GM12865 (cell line): ENCODE data around the gene MAPK8.

ENCODE experiments used
- DNase-seq: peaks from one replicate; pipeline ENCODE4 v3.0.0; 2010; ENCODE audit warnings: low read depth
- H3K4me3 ChIP-seq: 2 replicates; pipeline ENCODE4 v1.5.1; 2011; ENCODE audit warnings: mild to moderate bottlenecking, low read depth, low read length, control low read depth
- CTCF ChIP-seq: IDR thresholded peaks from 2 replicates; pipeline ENCODE4 v1.5.1; 2011; ENCODE audit warnings: low read length, control low read depth, low read depth, inconsistent platforms; ENCODE audit not compliant: insufficient read depth; ENCODE audit errors: missing control alignments

The MAPK8 gene

GRCh38 chr10:48400129-48400849, 93.8 kb downstream of the MAPK8 start:
- TF ChIP-seq CTCF, result no peak
- no peak overlapping the region for H3K4me3 ChIP-seq
- DNase-seq, result no peak

DNA sequence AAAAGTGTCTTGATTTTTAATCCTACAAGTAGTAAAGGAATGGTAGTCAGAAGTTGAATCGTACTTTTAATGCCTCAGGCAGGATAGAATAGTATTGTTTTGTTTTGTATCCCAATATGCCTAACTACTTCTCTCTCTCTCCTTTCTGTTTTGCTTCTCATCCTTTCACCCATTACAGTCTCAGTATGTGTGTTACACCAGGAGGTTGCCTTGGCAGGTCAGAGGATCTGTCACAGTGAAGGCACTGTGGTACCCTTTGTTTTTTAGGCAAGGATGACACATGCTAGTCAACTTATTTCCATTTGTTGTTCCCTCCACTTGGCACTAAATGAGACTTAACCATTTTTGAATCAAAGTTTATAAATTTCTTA, 94.4 kb downstream of the MAPK8 start:
- no peak for DNase-seq
- no peak for TF ChIP-seq CTCF
- H3K4me3 ChIP-seq, result no peak overlapping the region

DNA sequence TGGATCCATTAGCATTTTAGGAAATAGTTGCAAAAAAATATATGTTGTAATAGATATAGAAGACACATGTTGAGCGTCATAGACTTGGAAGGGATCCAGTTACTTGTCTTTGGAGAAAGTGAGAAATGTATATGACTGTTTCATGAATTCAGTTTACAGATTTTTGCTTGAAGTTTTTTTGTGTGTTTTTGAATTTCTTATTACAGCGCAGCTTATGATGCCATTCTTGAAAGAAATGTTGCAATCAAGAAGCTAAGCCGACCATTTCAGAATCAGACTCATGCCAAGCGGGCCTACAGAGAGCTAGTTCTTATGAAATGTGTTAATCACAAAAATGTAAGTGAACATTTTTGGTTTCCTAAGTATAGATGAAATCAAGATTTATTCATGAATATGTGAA, 98.2 kb downstream of the MAPK8 start:
- no peak overlapping the region for H3K4me3 ChIP-seq
- TF ChIP-seq CTCF, result no peak
- DNase-seq, result no peak

DNA sequence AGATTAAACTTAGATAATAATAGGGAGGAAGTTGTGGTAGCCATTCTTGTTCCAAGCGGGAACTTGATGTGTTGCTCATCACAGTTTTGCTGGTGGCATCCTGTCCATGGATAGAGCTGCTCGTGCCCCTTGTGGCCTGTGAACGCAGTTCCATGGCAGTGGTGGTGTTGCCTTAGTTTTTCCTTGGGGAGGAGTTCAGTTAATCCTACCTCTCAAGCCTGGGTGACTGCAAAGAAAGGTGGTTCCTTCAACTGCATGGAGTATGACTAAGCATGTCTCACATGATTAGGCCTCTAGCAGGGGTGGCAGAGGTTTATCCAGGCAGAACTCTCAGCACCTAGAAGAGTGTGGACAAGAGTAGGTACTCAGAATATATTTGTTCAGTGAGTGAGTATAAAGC, 99.7 kb downstream of the MAPK8 start:
- no peak overlapping the region for H3K4me3 ChIP-seq
- TF ChIP-seq CTCF, result no peak
- no peak for DNase-seq

GRCh38 chr10:48406658-48407057, 100.2 kb downstream of the MAPK8 start:
- no peak for DNase-seq
- H3K4me3 ChIP-seq, result no peak overlapping the region
- TF ChIP-seq CTCF, result no peak

DNA sequence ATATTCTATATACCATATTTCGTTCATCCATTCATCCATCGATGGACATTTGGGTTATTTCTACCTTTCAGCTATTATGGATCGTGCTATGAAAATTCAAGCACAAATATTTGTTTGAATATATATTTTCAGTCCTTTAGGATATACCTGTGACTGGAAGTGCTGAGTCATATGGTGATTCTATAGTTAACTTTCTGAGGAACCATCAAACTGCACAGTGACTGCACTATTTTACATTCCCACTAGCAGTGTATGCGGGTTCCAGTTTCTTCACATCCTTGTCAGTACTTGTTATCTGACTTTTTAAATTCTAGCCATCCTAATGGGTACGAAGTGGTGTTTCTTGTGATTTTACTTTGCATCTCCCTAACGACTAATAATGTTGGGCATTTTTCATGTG, 104.0 kb downstream of the MAPK8 start:
- H3K4me3 ChIP-seq, result no peak overlapping the region
- no peak for DNase-seq
- no peak for TF ChIP-seq CTCF

GRCh38 chr10:48411510-48411909, 105.0 kb downstream of the MAPK8 start:
- no peak for TF ChIP-seq CTCF
- H3K4me3 ChIP-seq, result no peak overlapping the region
- no peak for DNase-seq
